COLO668 (cell line): ENCODE data around the gene INMT.

ENCODE experiments used
- DNase-seq: peaks from one replicate; lab custom pipeline; 2025; ENCODE audit not compliant: unreplicated experiment; lab: John Stamatoyannopoulos, UW

INMT gene

GRCh38 chr7:30750683-30751650 lies 968 bp upstream of the INMT start:
- DNase-seq = peak; percentile 24

- DNase-seq = no peak
These were observed 549 bp downstream of the INMT start for GRCh38 chr7:30752484-30752883.

- no peak for DNase-seq
These were observed 1.0 kb downstream of the INMT start for GRCh38 chr7:30752979-30753378.

GRCh38 chr7:30754315-30754877 lies 2.5 kb downstream of the INMT start:
- DNase-seq = no peak

- DNase-seq = no peak
These were observed 3.6 kb downstream of the INMT start for GRCh38 chr7:30755384-30756154.

- no peak for DNase-seq
These were observed 5.4 kb downstream of the INMT start for GRCh38 chr7:30757342-30757692.

- no peak for DNase-seq
These were observed 8.7 kb downstream of the INMT start for GRCh38 chr7:30760514-30761213.

- DNase-seq = no peak
These were observed 9.6 kb downstream of the INMT start for GRCh38 chr7:30761214-30762156.

GRCh38 chr7:30764030-30764975 lies 12.4 kb downstream of the INMT start:
- no peak for DNase-seq

- no peak for DNase-seq
These were observed 13.5 kb downstream of the INMT start for GRCh38 chr7:30765408-30765807.

- DNase-seq = no peak
These were observed 18.9 kb downstream of the INMT start for GRCh38 chr7:30770845-30771173.

- peak; percentile 91 for DNase-seq
These were observed 19.4 kb downstream of the INMT start, which contains the start of gene MINDY4 for GRCh38 chr7:30771174-30771879. TSS of gene MINDY4 (plus strand) at chr7:30771417. CDS start at chr7:30771494, 77 bp downstream.

- peak; percentile 37 for DNase-seq
These were observed 20.0 kb downstream of the INMT start for GRCh38 chr7:30771880-30772425.

GRCh38 chr7:30772984-30773383 lies 21.0 kb downstream of the INMT start:
- DNase-seq = no peak

- no peak for DNase-seq
These were observed 24.1 kb downstream of the INMT start for GRCh38 chr7:30775992-30776391.

GRCh38 chr7:30776971-30777370 lies 25.0 kb downstream of the INMT start:
- DNase-seq = no peak

GRCh38 chr7:30778255-30779025 lies 26.5 kb downstream of the INMT start:
- no peak for DNase-seq
